ENCODE measurements around the gene PRKCB.

Gene PRKCB

GRCh38 chr16:24007391-24007790 lies 171.6 kb downstream of the PRKCB start:
- H3K9me3 ChIP-seq (ENCODE audit: insufficient read depth, low read depth, low read length), result no peaks in the 10 kb centered on the region
- no peaks in the 10 kb centered on the region for H4K20me1 ChIP-seq (ENCODE audit: insufficient read depth, low read length, poor library complexity, severe bottlenecking)
- H3K4me1 ChIP-seq (ENCODE audit: insufficient read depth, low read length, poor library complexity, severe bottlenecking), result peaks cover 65% of the 10 kb centered on the region
- H3K36me3 ChIP-seq (ENCODE audit: insufficient read depth, low read length), result peaks cover 8% of the 10 kb centered on the region; the same call in 1 of the 2 replicates
- no peaks in the 10 kb centered on the region for H3K27me3 ChIP-seq (ENCODE audit: insufficient read depth, low read length, poor library complexity, severe bottlenecking)
- H3K9ac ChIP-seq (ENCODE audit: low read depth, low read length, poor library complexity, severe bottlenecking), result no peak overlapping the region
- H3K4me2 ChIP-seq (ENCODE audit: low read depth, low read length, poor library complexity, severe bottlenecking), result no peak overlapping the region
- no peak for TF ChIP-seq CTCF (conservative IDR thresholded peaks at IDR 0.05; ENCODE audit: low read length)
- no peak for TF ChIP-seq EZH2phosphoT487 (IDR thresholded peaks at IDR 0.05; ENCODE audit: borderline replicate concordance)
- peaks cover 21% of the 10 kb centered on the region; the same call in 1 of the 2 replicates for H3K79me2 ChIP-seq (ENCODE audit: insufficient read depth, low read length)
- H3K9me2 ChIP-seq (replicated peaks; ENCODE audit: low read depth, low read length), result no peaks in the 10 kb centered on the region
- no peaks in the 10 kb centered on the region for H3F3A ChIP-seq (ENCODE audit: low read depth)
- H3K4me3 ChIP-seq (ENCODE audit: low read length, poor library complexity, severe bottlenecking), result no peak overlapping the region
- no peak overlapping the region for H2AFZ ChIP-seq (ENCODE audit: low read length)

DNA sequence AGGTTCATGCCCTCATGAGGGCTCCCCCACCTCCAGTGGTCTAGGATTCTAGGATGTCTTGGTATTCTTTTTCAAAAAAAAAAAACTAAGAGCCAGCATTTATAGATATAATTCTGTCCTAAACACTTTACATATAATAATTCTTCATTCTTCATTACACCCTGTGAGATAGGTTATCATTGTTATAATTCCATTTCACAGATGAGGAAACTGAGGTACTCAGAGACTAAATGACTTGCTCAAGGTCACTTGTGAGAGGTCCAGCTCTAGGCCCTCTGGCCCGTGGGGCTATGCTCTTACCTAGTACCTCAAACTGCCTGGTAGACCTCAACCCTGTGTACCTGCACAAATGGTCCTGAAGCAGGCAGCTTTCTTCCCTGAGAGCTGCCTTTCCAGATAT lies 172.2 kb downstream of the PRKCB start:
- no peak for TF ChIP-seq EZH2phosphoT487 (IDR thresholded peaks at IDR 0.05; ENCODE audit: borderline replicate concordance)
- no peak for TF ChIP-seq CTCF (conservative IDR thresholded peaks at IDR 0.05; ENCODE audit: low read length)
- no peak overlapping the region for H3K9ac ChIP-seq (ENCODE audit: low read depth, low read length, poor library complexity, severe bottlenecking)
- H3K4me3 ChIP-seq (ENCODE audit: low read length, poor library complexity, severe bottlenecking), result no peak overlapping the region
- peaks cover 21% of the 10 kb centered on the region; the same call in 1 of the 2 replicates for H3K79me2 ChIP-seq (ENCODE audit: insufficient read depth, low read length)
- H3K36me3 ChIP-seq (ENCODE audit: insufficient read depth, low read length), result peaks cover 8% of the 10 kb centered on the region; the same call in 1 of the 2 replicates
- peaks cover 61% of the 10 kb centered on the region for H3K4me1 ChIP-seq (ENCODE audit: insufficient read depth, low read length, poor library complexity, severe bottlenecking)
- H3F3A ChIP-seq (ENCODE audit: low read depth), result no peaks in the 10 kb centered on the region
- no peaks in the 10 kb centered on the region for H3K9me2 ChIP-seq (replicated peaks; ENCODE audit: low read depth, low read length)
- no peaks in the 10 kb centered on the region for H4K20me1 ChIP-seq (ENCODE audit: insufficient read depth, low read length, poor library complexity, severe bottlenecking)
- no peaks in the 10 kb centered on the region for H3K27me3 ChIP-seq (ENCODE audit: insufficient read depth, low read length, poor library complexity, severe bottlenecking)
- no peak overlapping the region for H2AFZ ChIP-seq (ENCODE audit: low read length)
- H3K4me2 ChIP-seq (ENCODE audit: low read depth, low read length, poor library complexity, severe bottlenecking), result no peak overlapping the region
- no peaks in the 10 kb centered on the region for H3K9me3 ChIP-seq (ENCODE audit: insufficient read depth, low read depth, low read length)

- no peaks in the 10 kb centered on the region for H4K20me1 ChIP-seq (ENCODE audit: insufficient read depth, low read length, poor library complexity, severe bottlenecking)
- H2AFZ ChIP-seq (ENCODE audit: low read length), result no peak overlapping the region
- H3F3A ChIP-seq (ENCODE audit: low read depth), result peaks cover 8% of the 10 kb centered on the region; the same call in 1 of the 2 replicates
- H3K36me3 ChIP-seq (ENCODE audit: insufficient read depth, low read length), result peaks cover 8% of the 10 kb centered on the region; the same call in 1 of the 2 replicates
- H3K27me3 ChIP-seq (ENCODE audit: insufficient read depth, low read length, poor library complexity, severe bottlenecking), result no peaks in the 10 kb centered on the region
- no peaks in the 10 kb centered on the region for H3K9me3 ChIP-seq (ENCODE audit: insufficient read depth, low read depth, low read length)
- TF ChIP-seq CTCF (conservative IDR thresholded peaks at IDR 0.05; ENCODE audit: low read length) (no peak), EZH2phosphoT487 (IDR thresholded peaks at IDR 0.05; ENCODE audit: borderline replicate concordance) (no peak)
- H3K4me3 ChIP-seq (ENCODE audit: low read length, poor library complexity, severe bottlenecking), result no peak overlapping the region
- H3K4me1 ChIP-seq (ENCODE audit: insufficient read depth, low read length, poor library complexity, severe bottlenecking), result peaks cover 61% of the 10 kb centered on the region
- no peak overlapping the region for H3K4me2 ChIP-seq (ENCODE audit: low read depth, low read length, poor library complexity, severe bottlenecking)
- peaks cover 14% of the 10 kb centered on the region; the same call in 1 of the 2 replicates for H3K79me2 ChIP-seq (ENCODE audit: insufficient read depth, low read length)
- peak overlapping the region; percentile 7 for H3K9ac ChIP-seq (ENCODE audit: low read depth, low read length, poor library complexity, severe bottlenecking)
- no peaks in the 10 kb centered on the region for H3K9me2 ChIP-seq (replicated peaks; ENCODE audit: low read depth, low read length)
These were observed 173.3 kb downstream of the PRKCB start for GRCh38 chr16:24009098-24009497.
